Activated CD4-positive, alpha-beta T cell treated with anti-CD3 and anti-CD28 coated beads, Interleukin-2, amount 50 U/mL, for 48 hours (primary cell): ENCODE measurements around the gene GDF9.

Experiments used
- DNase-seq, 2 experiments: peaks; one replicate each; pipeline ENCODE4 v3.0.0-alpha.2; 2020

Gene GDF9

GRCh38 chr5:132832612-132833011 lies 33.7 kb downstream of the GDF9 start:
- no peak for DNase-seq

GRCh38 chr5:132831095-132831860 lies 35.0 kb downstream of the GDF9 start:
- DNase-seq = no peak

- peak in 1 of 2 experiments; percentile 41 for DNase-seq
These were observed 35.7 kb downstream of the GDF9 start, which contains the start of gene SHROOM1 for GRCh38 chr5:132830436-132831094. Gene SHROOM1, minus strand, starts transcription at chr5:132830647. Its CDS starts 4,507 bp downstream, at chr5:132826140.

- DNase-seq = peak; percentile 73 to 80
These were observed 36.4 kb downstream of the GDF9 start for GRCh38 chr5:132829742-132830435.

GRCh38 chr5:132828846-132829494 lies 37.3 kb downstream of the GDF9 start:
- DNase-seq = no peak

GRCh38 chr5:132827943-132828673 lies 38.2 kb downstream of the GDF9 start:
- DNase-seq = no peak

- DNase-seq = no peak
These were observed 39.7 kb downstream of the GDF9 start for GRCh38 chr5:132826424-132827082.

GRCh38 chr5:132825834-132826391 lies 40.4 kb downstream of the GDF9 start:
- DNase-seq = peak in 1 of 2 experiments; percentile 42

GRCh38 chr5:132825033-132825833 lies 41.0 kb downstream of the GDF9 start:
- no peak for DNase-seq

GRCh38 chr5:132824426-132824825 lies 41.8 kb downstream of the GDF9 start:
- no peak for DNase-seq

- no peak for DNase-seq
These were observed 42.7 kb downstream of the GDF9 start for GRCh38 chr5:132823481-132824050.

- DNase-seq = no peak
These were observed 43.4 kb downstream of the GDF9 start for GRCh38 chr5:132822650-132823480.

GRCh38 chr5:132821791-132822190 lies 44.5 kb downstream of the GDF9 start:
- DNase-seq = no peak

- DNase-seq = no peak
These were observed 44.9 kb downstream of the GDF9 start for GRCh38 chr5:132821350-132821749.

- peak; percentile 96 to 97 for DNase-seq
These were observed 46.0 kb downstream of the GDF9 start for GRCh38 chr5:132820162-132820754.

GRCh38 chr5:132819468-132819867 lies 46.8 kb downstream of the GDF9 start:
- DNase-seq = no peak

GRCh38 chr5:132817011-132817410 lies 49.3 kb downstream of the GDF9 start:
- DNase-seq = no peak

GRCh38 chr5:132816554-132816953 lies 49.7 kb downstream of the GDF9 start:
- no peak for DNase-seq

- DNase-seq = no peak
These were observed 50.2 kb downstream of the GDF9 start for GRCh38 chr5:132816083-132816482.
